Midbrain (tissue), 1 donor: ENCODE measurements around the gene LCMT1.
"Not testable (repeated sequence)": the region's sequence is repeated elsewhere in the genome, so short reads cannot be mapped to it uniquely, and the experiment has no call there.

ENCODE experiments used
- DNase-seq: peaks from one replicate; lab custom pipeline; 2025; lab: John Stamatoyannopoulos, UW

LCMT1 gene

GRCh38 chr16:25111403-25112166 is at the start of gene LCMT1:
TSS of gene LCMT1 (plus strand) at chr16:25111742. CDS start at chr16:25111884, 142 bp downstream.
- peak; percentile 99 for DNase-seq

GRCh38 chr16:25063102-25063501 is 48.4 kb upstream of the LCMT1 start:
- no peak for DNase-seq

GRCh38 chr16:25063865-25064264 is 47.7 kb upstream of the LCMT1 start:
- DNase-seq: no peak

GRCh38 chr16:25064281-25064680 is 47.3 kb upstream of the LCMT1 start:
- DNase-seq: not testable (repeated sequence)

- peak; percentile 62 for DNase-seq
These were observed 46.6 kb upstream of the LCMT1 start for GRCh38 chr16:25064937-25065336.

GRCh38 chr16:25065899-25066298 is 45.6 kb upstream of the LCMT1 start:
- DNase-seq: no peak

GRCh38 chr16:25066426-25066746 is 45.2 kb upstream of the LCMT1 start:
- no peak for DNase-seq

- DNase-seq: peak; percentile 88
These were observed 44.6 kb upstream of the LCMT1 start for GRCh38 chr16:25066747-25067631.

GRCh38 chr16:25073854-25074253 is 37.7 kb upstream of the LCMT1 start:
- DNase-seq: no peak

GRCh38 chr16:25078386-25078978 is 33.1 kb upstream of the LCMT1 start:
- no peak for DNase-seq

GRCh38 chr16:25079637-25080378 is 31.7 kb upstream of the LCMT1 start:
- no peak for DNase-seq

- no peak for DNase-seq
These were observed 31.0 kb upstream of the LCMT1 start for GRCh38 chr16:25080420-25081131.

- DNase-seq: no peak
These were observed 29.8 kb upstream of the LCMT1 start for GRCh38 chr16:25081702-25082101.

- no peak for DNase-seq
These were observed 28.5 kb upstream of the LCMT1 start for GRCh38 chr16:25083065-25083464.

GRCh38 chr16:25083701-25084100 is 27.8 kb upstream of the LCMT1 start:
- DNase-seq: no peak

GRCh38 chr16:25084797-25085196 is 26.7 kb upstream of the LCMT1 start:
- no peak for DNase-seq

- DNase-seq: no peak
These were observed 23.8 kb upstream of the LCMT1 start for GRCh38 chr16:25087761-25088160.

- DNase-seq: no peak
These were observed 22.2 kb upstream of the LCMT1 start for GRCh38 chr16:25089351-25089750.

- DNase-seq: no peak
These were observed 19.1 kb upstream of the LCMT1 start for GRCh38 chr16:25092441-25092840.

- no peak for DNase-seq
These were observed 18.1 kb upstream of the LCMT1 start for GRCh38 chr16:25093208-25094061.
